Measurements from ENCODE around the gene MS4A15.

GRCh38 chr11:60772666-60773065 is 16.0 kb downstream of the MS4A15 start:
- TF ChIP-seq CTCF (IDR thresholded peaks at IDR 0.05) (no peak), EP300 (IDR thresholded peaks at IDR 0.05) (no peak), POLR2A (IDR thresholded peaks at IDR 0.05) (no peak)

Measured in ovary (tissue), 3 donors.